Tibial nerve (tissue), 4 donors: ENCODE measurements around the gene MATR3. TPM values are rescaled to one million over a fixed set of nuclear protein-coding genes. Genes with fewer than 3 reads are reported as not detected.

Experiments
- DNase-seq, 2 donors: peaks; one replicate each; pipeline ENCODE4 v3.0.0-alpha.2; 2019; ENCODE audit warnings: low spot score in 2 of 2
- H3K27ac ChIP-seq, 4 donors: fragments of 200-600 bp; sonication (generic) in 3 of 4; one replicate each; pipeline ENCODE4 v1.5.1; 2017 to 2019; ENCODE audit warnings: mild to moderate bottlenecking in 1 of 4
- H3K27me3 ChIP-seq, 2 donors: fragments of 200-600 bp; sonication (generic) in 1 of 2; one replicate each; pipeline versions ENCODE4 v1.5.1 to v1.6.0; 2017 to 2019
- H3K36me3 ChIP-seq, 3 donors: fragments of 200-600 bp; sonication (generic); one replicate each; pipeline ENCODE4 v1.5.1; 2018 to 2019
- H3K4me1 ChIP-seq, 4 donors: fragments of 200-600 bp; sonication (generic) in 3 of 4; one replicate each; pipeline ENCODE4 v1.5.1; 2017 to 2019
- H3K4me3 ChIP-seq, 4 donors: fragments of 200-600 bp; sonication (generic) in 3 of 4; one replicate each; pipeline ENCODE4 v1.5.1; 2017 to 2019; ENCODE audit warnings: mild to moderate bottlenecking in 1 of 4, moderate library complexity in 1 of 4
- H3K9me3 ChIP-seq, 4 donors: fragments of 200-600 bp; sonication (generic) in 3 of 4; one replicate each; pipeline ENCODE4 v1.5.1; 2017 to 2019
- CTCF ChIP-seq, 5 experiments: fragments of 200-600 bp in 3 of 5; fragments of 450-650 bp in 2 of 5; sonication (generic) in 3 of 5; IDR thresholded peaks; one replicate each; pipeline ENCODE4 v1.5.1; 2016 to 2019; ENCODE audit warnings: antibody characterized with exemption in 5 of 5, mild to moderate bottlenecking in 3 of 5, moderate library complexity in 2 of 5
- EP300 ChIP-seq, 2 donors: sonication (generic); formaldehyde crosslinking; IDR thresholded peaks; one replicate each; pipeline ENCODE4 v1.6.1; 2017; ENCODE audit warnings: antibody characterized with exemption in 2 of 2, mild to moderate bottlenecking in 1 of 2
- POLR2A ChIP-seq, 2 donors: fragments of 450-650 bp; IDR thresholded peaks; one replicate each; pipeline ENCODE4 v1.6.1; 2017; ENCODE audit warnings: antibody characterized with exemption in 2 of 2, mild to moderate bottlenecking in 2 of 2, moderate library complexity in 2 of 2
- WGBS, 2 donors: methylation state at CpG; one replicate each; pipeline ENCODE4 v1.1.5; 2018; 5-methylcytosine and 5-hydroxymethylcytosine counted together
- total RNA-seq, 4 donors: library from RNA; depleted of rRNA; stranded (reverse); fragments of >200 nt; gene quantifications; one replicate each; pipeline ENCODE4 v1.1.0, GENCODE V29; 2016

MATR3 gene
- total RNA-seq, 4 donors from 2014 or later: 147 to 231 (median 196) TPM

- WGBS, 2 donors: 70 to 78% methylated on average over 2 of the region's 2 CpGs
- Histone ChIP-seq H3K27ac (peak overlapping the region in 2 of 4 donors; percentile 2 to 98), H3K9me3 (no peaks in the 10 kb centered on the region), H3K4me3 (no peak overlapping the region), H3K36me3 (no peaks in the 10 kb centered on the region), H3K27me3 (no peaks in the 10 kb centered on the region), H3K4me1 (peaks cover 0 to 79% (median 64%) of the 10 kb centered on the region in 4 donors)
- DNase-seq: no peak
- no peak for TF ChIP-seq POLR2A (IDR thresholded peaks at IDR 0.05)
Measured at GRCh38 chr5:139297439-139298133, 4.0 kb downstream of the MATR3 start.

- Histone ChIP-seq H3K27me3 (no peaks in the 10 kb centered on the region), H3K36me3 (no peaks in the 10 kb centered on the region), H3K4me1 (peaks cover 0 to 83% (median 69%) of the 10 kb centered on the region in 4 donors), H3K27ac (peak overlapping the region in 1 of 4 donors; percentile 2), H3K4me3 (no peak overlapping the region), H3K9me3 (no peaks in the 10 kb centered on the region)
- no peak for DNase-seq
- WGBS, 2 donors: 51 to 59% methylated on average over 11 of the region's 11 CpGs
- no peak for TF ChIP-seq POLR2A (IDR thresholded peaks at IDR 0.05)
- no peak for TF ChIP-seq CTCF (IDR thresholded peaks at IDR 0.05)
- no peak for TF ChIP-seq EP300 (IDR thresholded peaks at IDR 0.05)
Measured at GRCh38 chr5:139298242-139298641, 4.7 kb downstream of the MATR3 start.

GRCh38 chr5:139299486-139299885, 5.9 kb downstream of the MATR3 start:
- DNase-seq: no peak
- H3K36me3 ChIP-seq: no peaks in the 10 kb centered on the region
- no peaks in the 10 kb centered on the region for H3K27me3 ChIP-seq
- no peaks in the 10 kb centered on the region for H3K9me3 ChIP-seq
- no peak for TF ChIP-seq POLR2A (IDR thresholded peaks at IDR 0.05)
- no peak for TF ChIP-seq EP300 (IDR thresholded peaks at IDR 0.05)
- no peak for TF ChIP-seq CTCF (IDR thresholded peaks at IDR 0.05)
- H3K4me3 ChIP-seq: no peak overlapping the region
- peaks cover 0 to 95% (median 80%) of the 10 kb centered on the region in 4 donors for H3K4me1 ChIP-seq
- no peak overlapping the region for H3K27ac ChIP-seq
- 48 to 51% methylated on average over 4 of the region's 4 CpGs for WGBS, 2 donors

- peaks cover 0 to 99% (median 75%) of the 10 kb centered on the region in 4 donors for H3K4me1 ChIP-seq
- no peak for DNase-seq
Measured at GRCh38 chr5:139301808-139302499, 8.4 kb downstream of the MATR3 start.

More at GRCh38 chr5:139301808-139302499, 8.4 kb downstream of the MATR3 start:
- TF ChIP-seq POLR2A (IDR thresholded peaks at IDR 0.05) (no peak), EP300 (IDR thresholded peaks at IDR 0.05) (no peak), CTCF (IDR thresholded peaks at IDR 0.05) (no peak)
- Histone ChIP-seq H3K27me3 (no peaks in the 10 kb centered on the region), H3K27ac (no peak overlapping the region), H3K4me3 (no peak overlapping the region), H3K36me3 (no peaks in the 10 kb centered on the region), H3K9me3 (no peaks in the 10 kb centered on the region)
- WGBS, 2 donors: 53 to 56% methylated on average over 7 of the region's 7 CpGs
